ENCODE results near the gene ZNF629.

The ZNF629 gene

DNA sequence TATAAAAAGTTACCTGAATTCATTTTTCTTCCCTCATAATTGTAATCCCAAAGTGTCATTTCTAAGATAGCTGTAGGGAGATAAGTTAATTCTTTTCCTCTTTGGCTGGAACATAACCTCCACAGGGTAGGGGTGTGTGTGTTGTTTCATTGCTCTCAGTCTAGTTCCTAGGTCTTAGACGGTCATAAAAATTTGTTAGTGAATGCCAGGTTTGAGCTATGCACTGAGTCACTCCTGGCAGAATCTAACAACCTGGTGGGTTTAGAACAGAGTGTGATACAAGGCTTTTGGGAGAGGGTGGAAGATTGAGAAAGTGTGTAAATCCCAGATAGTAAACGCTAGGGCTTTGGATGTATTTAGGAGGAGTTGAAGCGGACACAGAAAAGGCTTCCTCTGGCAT is 39.7 kb downstream of the ZNF629 start:
- DNase-seq = no peak

DNA sequence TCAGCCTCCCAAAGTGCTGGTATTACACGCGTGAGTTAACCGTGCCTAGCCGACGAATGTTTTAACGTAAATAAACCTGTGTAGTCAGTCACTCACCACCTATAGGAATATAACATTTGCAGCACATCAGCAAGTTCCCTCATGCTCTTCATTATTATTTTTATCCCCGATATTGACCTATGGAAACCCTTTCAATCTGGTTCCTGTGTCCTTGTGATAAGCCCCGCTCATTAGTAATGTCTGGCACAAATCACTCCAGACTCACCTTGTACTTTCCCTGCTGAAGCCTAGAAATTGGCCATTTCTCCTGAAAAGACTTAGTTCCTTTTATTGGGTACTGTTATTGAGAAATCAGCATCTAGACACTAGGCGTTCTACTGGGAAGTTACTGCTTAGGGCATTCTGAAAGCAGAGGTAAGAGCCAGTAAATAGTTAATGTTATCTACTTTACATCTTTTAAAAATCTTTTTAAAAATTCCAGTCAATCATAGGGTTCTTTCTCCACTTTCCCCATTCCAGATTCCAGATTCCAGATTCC is 40.3 kb downstream of the ZNF629 start:
- DNase-seq = no peak

DNA sequence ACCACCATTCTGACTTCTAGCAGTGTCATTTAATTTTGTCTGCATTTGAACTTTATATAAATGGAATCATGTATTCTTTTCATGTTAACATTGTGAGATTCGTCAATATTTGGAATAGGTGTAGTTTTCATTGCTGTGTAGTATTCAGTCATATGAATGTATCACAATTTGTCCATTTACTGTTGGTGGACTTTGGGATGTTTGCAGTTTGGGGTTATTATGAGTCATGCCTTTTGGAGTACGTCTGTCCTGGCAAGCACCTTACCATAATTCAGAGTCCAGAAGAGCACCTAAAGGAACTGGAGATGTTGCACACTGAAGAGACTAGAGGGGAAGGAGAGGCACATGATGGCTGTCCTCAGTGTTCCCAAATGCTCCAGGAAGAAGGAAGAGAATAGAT is 41.9 kb downstream of the ZNF629 start:
- no peak for DNase-seq

DNA sequence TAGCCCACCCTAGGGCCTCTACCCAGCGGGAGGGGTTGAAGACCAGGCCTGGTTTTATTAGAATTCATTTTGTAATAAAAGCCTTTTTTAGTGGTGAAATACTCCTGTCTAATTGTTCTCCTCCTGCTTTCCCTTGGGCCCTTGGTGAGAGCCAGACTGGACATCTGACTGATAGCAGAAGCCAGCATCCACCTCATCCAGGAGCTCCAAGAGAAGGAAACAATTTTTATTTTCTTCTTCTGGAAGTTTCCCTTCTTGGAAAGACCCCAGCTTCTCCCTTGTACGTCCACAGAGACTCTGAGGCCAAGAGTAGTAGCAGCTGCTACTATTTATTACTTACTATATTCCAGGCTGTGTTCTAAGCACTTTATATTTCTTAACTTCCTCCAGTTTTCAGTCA is 42.8 kb downstream of the ZNF629 start:
- DNase-seq = peak; percentile 71

DNA sequence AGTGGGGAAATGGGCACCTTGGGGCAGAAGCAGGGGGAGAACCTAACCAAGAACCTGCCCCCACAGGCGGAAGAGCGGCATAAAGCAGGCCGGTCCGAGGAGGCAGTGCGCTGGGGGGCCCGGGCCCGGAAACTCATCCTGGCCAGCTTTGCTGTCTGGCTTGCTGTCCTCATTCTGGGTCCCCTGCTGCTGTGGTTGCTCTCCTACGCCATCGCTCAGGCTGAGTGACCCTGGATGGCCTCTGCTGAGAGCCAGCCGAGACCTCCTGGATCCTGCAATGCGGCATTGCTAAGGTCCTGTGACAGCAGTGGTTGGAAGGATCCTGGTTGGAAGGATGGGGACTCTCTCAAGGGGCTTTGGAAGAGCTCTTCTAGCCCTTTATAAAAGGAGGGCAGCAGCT is 43.3 kb downstream of the ZNF629 start:
- DNase-seq = peak; percentile 59

DNA sequence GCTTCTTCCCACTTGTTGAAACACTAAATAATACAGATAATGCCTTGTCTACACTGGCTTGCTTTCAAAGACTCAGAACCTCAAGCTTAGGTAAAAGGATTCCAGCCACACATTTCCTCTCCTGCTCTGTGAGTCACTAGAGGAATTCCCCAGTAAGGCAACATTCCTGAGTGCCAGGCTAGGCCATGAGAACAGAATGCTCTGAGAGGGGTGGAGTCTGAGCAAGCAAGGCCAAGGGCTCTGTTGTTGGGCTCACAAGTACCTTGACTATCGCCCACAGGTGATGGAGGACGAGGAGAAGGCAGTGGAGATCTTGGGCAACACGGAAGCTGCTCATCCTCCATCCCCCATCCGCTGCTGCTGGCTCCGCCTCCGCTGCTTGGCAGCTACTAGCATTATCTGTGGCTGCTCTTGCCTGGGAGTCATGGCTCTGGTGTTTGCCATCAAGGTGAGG is 45.5 kb downstream of the ZNF629 start:
- no peak for DNase-seq

DNA sequence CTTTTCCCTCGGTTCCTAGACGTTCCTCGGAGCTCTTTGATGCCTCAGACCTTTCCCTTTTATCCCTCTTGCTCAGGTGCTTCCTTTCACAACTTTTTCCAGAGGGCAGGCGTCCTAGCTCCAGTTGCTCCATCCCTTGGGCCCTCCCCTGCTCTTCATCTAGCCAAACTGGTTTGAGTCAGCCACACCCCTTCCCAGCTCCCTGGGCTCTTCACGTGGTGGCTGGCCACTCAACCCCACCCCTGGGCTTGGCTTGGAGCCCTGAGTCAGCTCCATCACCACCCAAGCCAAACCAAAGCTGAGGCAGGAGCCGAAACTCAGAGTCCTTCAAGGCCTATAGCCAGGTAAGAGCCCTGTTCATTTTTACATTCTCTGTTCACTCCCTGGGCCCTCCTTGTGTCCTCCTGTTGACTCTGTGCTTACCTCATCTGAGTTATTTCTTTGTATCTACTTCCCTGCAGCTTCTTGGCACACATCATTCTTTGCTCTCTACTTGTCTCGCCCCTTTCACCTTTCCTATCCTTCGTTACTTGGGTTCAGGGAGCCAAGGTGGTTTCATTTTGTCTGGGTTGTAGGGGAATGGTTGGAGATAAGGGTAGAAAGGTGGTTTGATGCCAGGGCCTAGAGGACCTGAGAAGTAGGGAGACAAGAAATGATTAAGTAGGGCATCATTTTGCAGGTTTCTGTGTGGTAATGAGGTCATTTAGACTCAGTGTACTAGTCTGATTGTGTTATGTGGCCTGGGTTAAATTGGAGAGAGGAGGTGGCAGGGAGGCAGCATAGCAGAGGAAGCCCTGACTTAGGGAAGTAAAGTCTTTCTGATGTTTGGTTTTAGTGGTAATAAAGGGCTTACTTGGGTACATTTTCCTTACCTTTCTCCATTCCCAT is 46.4 kb downstream of the ZNF629 start:
- DNase-seq = peak; percentile 70

DNA sequence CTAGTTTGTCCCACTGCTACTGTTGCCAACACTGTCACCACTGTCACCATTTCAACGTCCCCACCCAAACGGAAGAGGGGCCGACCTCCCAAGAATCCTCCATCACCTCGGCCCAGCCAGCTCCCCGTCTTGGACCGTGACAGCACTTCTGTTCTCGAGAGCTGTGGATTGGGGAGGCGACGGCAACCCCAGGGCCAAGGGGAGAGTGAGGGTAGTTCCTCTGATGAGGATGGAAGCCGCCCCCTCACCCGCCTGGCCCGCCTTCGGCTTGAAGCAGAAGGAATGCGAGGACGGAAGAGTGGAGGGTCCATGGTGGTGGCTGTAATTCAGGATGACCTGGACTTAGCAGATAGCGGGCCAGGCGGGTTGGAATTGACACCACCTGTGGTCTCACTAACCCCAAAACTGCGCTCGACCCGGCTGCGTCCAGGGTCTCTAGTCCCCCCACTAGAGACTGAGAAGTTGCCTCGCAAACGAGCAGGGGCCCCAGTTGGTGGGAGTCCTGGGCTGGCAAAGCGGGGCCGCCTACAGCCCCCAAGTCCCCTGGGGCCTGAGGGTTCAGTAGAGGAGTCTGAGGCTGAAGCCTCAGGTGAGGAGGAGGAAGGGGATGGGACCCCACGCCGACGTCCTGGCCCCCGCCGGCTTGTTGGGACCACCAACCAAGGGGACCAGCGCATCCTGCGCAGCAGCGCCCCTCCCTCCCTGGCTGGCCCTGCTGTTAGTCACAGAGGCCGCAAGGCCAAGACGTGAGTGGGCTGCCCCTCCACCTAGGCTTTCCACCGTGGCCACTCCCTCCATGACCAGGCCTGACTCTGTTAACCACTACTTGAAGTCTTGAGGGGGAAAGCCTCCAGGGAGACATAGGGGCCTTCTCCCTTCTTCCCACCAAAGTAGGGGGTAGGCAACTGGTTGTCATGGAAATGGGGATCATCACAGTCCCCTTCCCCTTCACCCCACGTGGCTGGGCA is 47.7 kb downstream of the ZNF629 start:
- DNase-seq = no peak

DNA sequence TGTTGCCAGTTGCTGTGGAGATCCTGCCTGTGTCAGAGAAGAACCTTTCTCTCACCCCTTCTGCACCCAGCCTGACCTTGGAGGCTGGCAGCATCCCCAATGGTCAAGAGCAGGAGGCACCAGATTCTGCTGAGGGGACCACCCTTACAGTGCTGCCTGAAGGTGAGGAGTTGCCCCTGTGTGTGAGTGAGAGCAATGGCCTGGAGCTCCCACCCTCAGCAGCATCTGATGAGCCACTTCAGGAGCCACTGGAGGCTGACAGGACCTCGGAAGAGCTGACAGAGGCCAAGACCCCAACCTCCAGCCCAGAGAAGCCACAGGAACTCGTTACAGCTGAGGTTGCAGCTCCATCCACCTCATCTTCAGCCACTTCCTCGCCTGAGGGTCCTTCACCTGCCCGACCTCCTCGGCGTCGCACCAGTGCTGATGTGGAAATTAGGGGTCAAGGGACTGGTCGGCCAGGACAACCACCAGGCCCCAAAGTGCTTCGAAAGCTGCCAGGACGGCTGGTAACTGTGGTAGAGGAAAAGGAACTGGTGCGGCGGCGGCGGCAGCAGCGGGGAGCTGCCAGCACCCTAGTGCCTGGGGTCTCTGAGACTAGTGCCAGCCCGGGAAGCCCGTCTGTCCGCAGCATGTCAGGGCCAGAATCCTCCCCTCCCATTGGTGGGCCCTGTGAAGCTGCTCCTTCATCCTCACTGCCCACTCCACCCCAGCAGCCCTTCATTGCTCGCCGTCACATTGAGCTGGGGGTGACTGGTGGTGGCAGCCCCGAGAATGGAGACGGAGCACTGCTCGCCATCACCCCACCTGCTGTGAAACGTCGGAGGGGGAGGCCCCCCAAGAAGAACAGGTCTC is 49.0 kb downstream of the ZNF629 start:
- no peak for DNase-seq

DNA sequence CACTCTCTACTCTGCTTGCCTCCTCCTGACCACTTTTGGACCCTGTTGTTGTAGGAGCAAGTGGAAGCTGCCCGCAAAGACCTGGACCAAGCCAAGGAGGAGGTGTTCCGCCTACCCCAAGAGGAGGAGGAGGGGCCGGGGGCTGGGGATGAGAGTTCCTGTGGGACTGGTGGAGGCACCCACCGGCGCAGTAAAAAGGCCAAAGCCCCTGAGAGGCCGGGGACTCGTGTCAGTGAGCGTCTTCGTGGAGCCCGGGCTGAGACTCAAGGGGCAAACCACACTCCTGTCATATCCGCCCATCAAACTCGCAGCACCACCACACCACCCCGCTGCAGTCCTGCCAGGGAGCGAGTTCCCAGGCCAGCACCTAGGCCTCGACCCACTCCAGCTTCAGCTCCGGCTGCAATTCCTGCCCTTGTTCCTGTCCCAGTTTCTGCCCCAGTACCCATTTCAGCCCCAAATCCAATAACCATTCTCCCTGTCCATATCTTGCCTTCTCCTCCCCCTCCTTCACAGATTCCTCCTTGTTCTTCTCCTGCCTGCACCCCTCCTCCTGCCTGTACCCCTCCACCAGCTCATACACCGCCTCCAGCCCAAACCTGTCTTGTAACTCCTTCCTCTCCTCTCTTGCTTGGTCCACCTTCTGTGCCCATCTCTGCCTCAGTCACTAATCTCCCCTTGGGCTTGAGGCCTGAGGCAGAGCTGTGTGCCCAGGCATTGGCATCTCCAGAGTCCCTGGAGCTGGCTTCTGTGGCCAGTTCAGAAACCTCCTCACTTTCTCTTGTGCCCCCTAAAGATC is 49.8 kb downstream of the ZNF629 start:
- no peak for DNase-seq

DNA sequence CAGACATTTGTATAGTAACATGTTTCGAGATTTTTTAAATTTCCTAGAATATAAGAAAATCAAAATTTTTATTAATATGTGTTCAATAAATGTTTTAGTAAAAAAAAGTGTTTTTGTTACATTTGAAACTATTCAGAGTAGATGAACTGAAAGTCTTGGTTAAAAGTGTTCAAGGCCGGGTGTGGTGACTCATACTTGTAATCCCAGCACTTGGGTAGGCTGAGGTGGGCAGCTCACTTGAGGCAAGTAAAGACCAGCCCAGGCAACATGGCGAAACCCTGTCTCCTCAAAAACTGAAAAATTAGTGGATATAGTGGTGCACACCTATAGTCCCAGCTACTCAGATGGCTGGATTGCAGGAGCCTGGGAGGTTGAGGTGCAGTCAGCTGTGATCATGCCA is 55.6 kb downstream of the ZNF629 start:
- DNase-seq = no peak

DNA sequence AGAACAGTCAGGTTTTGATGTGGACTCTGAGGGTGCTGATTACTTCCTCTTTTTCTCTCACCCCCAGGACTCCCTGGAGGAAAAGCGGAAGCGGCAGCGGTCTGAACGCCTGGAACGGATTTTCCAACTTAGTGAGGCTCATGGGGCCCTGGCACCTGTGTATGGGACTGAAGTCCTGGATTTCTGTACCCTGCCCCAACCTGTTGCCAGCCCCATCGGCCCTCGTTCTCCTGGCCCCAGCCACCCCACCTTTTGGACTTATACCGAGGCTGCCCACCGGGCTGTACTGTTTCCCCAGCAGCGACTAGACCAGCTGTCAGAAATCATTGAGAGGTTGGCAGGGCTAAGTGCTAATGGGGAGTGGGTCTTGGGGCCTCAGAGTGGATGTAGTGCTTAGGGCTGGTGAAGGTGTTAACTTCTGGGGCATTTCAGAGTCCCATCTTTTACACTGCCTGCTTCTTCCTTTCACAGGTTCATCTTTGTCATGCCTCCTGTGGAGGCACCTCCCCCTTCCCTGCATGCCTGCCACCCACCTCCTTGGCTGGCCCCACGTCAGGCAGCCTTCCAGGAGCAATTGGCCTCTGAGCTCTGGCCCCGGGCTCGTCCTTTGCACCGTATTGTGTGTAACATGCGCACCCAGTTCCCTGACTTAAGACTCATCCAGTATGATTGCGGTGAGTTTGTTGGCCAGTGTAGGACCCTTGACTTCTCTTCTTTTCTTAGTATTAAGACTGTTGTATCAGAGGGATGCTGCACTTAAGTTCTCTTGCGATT is 57.9 kb downstream of the ZNF629 start:
- no peak for DNase-seq

All from femur (tissue), 1 donor.